Neural cell (in vitro differentiated cells): Measurements from ENCODE around the gene MEPCE. TPM values are rescaled to one million over a fixed set of nuclear protein-coding genes. Genes with fewer than 3 reads are reported as not detected.

Experiments
- H2AFZ ChIP-seq: fragments of 200-600, 300-800 bp; sonication (generic), shearing (Covaris generic); 2 replicates; pipeline ENCODE4 v1.6.0; 2014; ENCODE audit warnings: low read depth, mild to moderate bottlenecking, antibody characterized with exemption, low read length, moderate library complexity
- H3F3A ChIP-seq: fragments of 200-600 bp; shearing (Covaris generic); 2 replicates; pipeline ENCODE4 v1.6.1; 2016; ENCODE audit warnings: mild to moderate bottlenecking, moderate library complexity, mixed read lengths, antibody characterized with exemption, low read length; ENCODE audit not compliant: insufficient read depth, poor library complexity, severe bottlenecking
- H3K27ac ChIP-seq: fragments of 200-600, 300-800 bp; sonication (generic), shearing (Covaris generic); 2 replicates; pipeline ENCODE4 v1.5.1; 2014; ENCODE audit warnings: mild to moderate bottlenecking, low read length, moderate library complexity
- H3K27me3 ChIP-seq: fragments of 300-800, 200-600 bp; sonication (generic), shearing (Covaris generic); 2 replicates; pipeline ENCODE4 v1.6.0; 2014; ENCODE audit warnings: mild to moderate bottlenecking, low read depth, low read length, moderate library complexity; ENCODE audit not compliant: insufficient read depth
- H3K36me3 ChIP-seq: fragments of 300-800, 200-600 bp; sonication (generic), shearing (Covaris generic); 2 replicates; pipeline ENCODE4 v1.5.1; 2014; ENCODE audit warnings: mild to moderate bottlenecking, antibody characterized with exemption, low read length, moderate library complexity; ENCODE audit not compliant: insufficient read depth
- H3K4me2 ChIP-seq: fragments of 300-800, 200-600 bp; sonication (generic), shearing (Covaris generic); 2 replicates; pipeline ENCODE4 v1.6.0; 2014; ENCODE audit warnings: mild to moderate bottlenecking, low read length
- H3K4me3 ChIP-seq: fragments of 300-800, 200-600 bp; sonication (generic), shearing (Covaris generic); 2 replicates; pipeline ENCODE4 v1.5.1; 2014; ENCODE audit warnings: mild to moderate bottlenecking, low read length, moderate library complexity
- H3K79me2 ChIP-seq: fragments of 200-600 bp; shearing (Covaris generic); replicated peaks from 2 replicates; pipeline ENCODE4 v1.6.0; 2014; ENCODE audit warnings: mild to moderate bottlenecking, low read length, moderate library complexity; ENCODE audit not compliant: insufficient read depth
- H3K9ac ChIP-seq: fragments of 300-800, 200-600 bp; sonication (generic), shearing (Covaris generic); 2 replicates; pipeline ENCODE4 v1.6.1; 2016; ENCODE audit warnings: mild to moderate bottlenecking, low read length, mixed read lengths
- H3K9me2 ChIP-seq: fragments of 200-600 bp; shearing (Covaris generic); 2 replicates; pipeline ENCODE4 v1.6.1; 2016; ENCODE audit warnings: mild to moderate bottlenecking, low read length, mixed read lengths; ENCODE audit not compliant: insufficient read depth
- H3K9me3 ChIP-seq: fragments of 200-600, 300-800 bp; sonication (generic), shearing (Covaris generic); 2 replicates; pipeline ENCODE4 v1.6.1; 2016; ENCODE audit warnings: mild to moderate bottlenecking, mixed run types, low read length, moderate library complexity, mixed read lengths
- H4K20me1 ChIP-seq: fragments of 200-600 bp; shearing (Covaris generic); 2 replicates; pipeline ENCODE4 v1.6.1; 2016; ENCODE audit warnings: mild to moderate bottlenecking, mixed run types; ENCODE audit not compliant: insufficient read depth
- CTCF ChIP-seq: fragments of 450-650 bp; IDR thresholded peaks from 2 replicates; pipeline ENCODE4 v1.5.1; 2014; ENCODE audit warnings: antibody characterized with exemption, mild to moderate bottlenecking, moderate library complexity; ENCODE audit not compliant: poor library complexity, severe bottlenecking
- EP300 ChIP-seq: fragments of 450-650 bp; conservative IDR thresholded peaks from 2 replicates; pipeline ENCODE4 v1.6.1; 2014; ENCODE audit warnings: antibody characterized with exemption, mild to moderate bottlenecking, moderate library complexity; ENCODE audit not compliant: poor library complexity, severe bottlenecking
- EZH2 ChIP-seq: fragments of 200-600, 300-800 bp; shearing (Covaris generic), sonication (generic); IDR thresholded peaks from 2 replicates; pipeline ENCODE4 v1.6.1; 2014; ENCODE audit warnings: antibody characterized with exemption, low read length, borderline replicate concordance, mild to moderate bottlenecking; ENCODE audit not compliant: insufficient read depth, poor library complexity, severe bottlenecking
- MXI1 ChIP-seq: fragments of 450-650 bp; conservative IDR thresholded peaks from 2 replicates; pipeline ENCODE4 v1.6.1; 2014; ENCODE audit warnings: antibody characterized with exemption, mild to moderate bottlenecking; ENCODE audit not compliant: poor library complexity, severe bottlenecking
- POLR2AphosphoS5 ChIP-seq: IDR thresholded peaks from 2 replicates; pipeline ENCODE4 v1.6.1; 2012
- RAD21 ChIP-seq: fragments of 450-650 bp; conservative IDR thresholded peaks from 2 replicates; pipeline ENCODE4 v1.6.1; 2014; ENCODE audit warnings: antibody characterized with exemption, mild to moderate bottlenecking, moderate library complexity
- REST ChIP-seq: IDR thresholded peaks from 2 replicates; pipeline ENCODE4 v1.6.1; 2012; ENCODE audit warnings: borderline replicate concordance
- SMC3 ChIP-seq: fragments of 450-650 bp; conservative IDR thresholded peaks from 2 replicates; pipeline ENCODE4 v1.6.1; 2014; ENCODE audit warnings: antibody characterized with exemption, mild to moderate bottlenecking, moderate library complexity; ENCODE audit not compliant: poor library complexity
- TAF1 ChIP-seq: IDR thresholded peaks from 2 replicates; pipeline ENCODE4 v1.6.1; 2012; ENCODE audit warnings: low read depth
- polyA plus RNA-seq: library from polyadenylated mRNA; depleted of rRNA; stranded (reverse); fragments of >200 nt; gene quantifications from 2 replicates; pipeline ENCODE4 v1.2.3, GENCODE V29; 2014

Gene MEPCE
- polyA plus RNA-seq, 1 donor from 2014 or later: 15.0 TPM

GRCh38 chr7:100469227-100470044 lies 39.8 kb downstream of the MEPCE start:
- Histone ChIP-seq H3K27ac (no peak overlapping the region), H3K36me3 (no peaks in the 10 kb centered on the region), H3K79me2 (no peaks in the 10 kb centered on the region), H3F3A (no peaks in the 10 kb centered on the region), H2AFZ (no peak overlapping the region), H3K9ac (no peak overlapping the region), H3K4me3 (no peak overlapping the region), H3K9me2 (no peaks in the 10 kb centered on the region), H3K4me2 (no peak overlapping the region), H3K27me3 (no peaks in the 10 kb centered on the region), H3K9me3 (no peaks in the 10 kb centered on the region), H4K20me1 (no peaks in the 10 kb centered on the region)
- TF ChIP-seq EZH2 (no peak), REST (no peak), RAD21 (peak; percentile 94), CTCF (peak; percentile 93), SMC3 (peak; percentile 93), TAF1 (no peak), POLR2AphosphoS5 (no peak), EP300 (no peak), MXI1 (peak; percentile 25)

- Histone ChIP-seq H3K4me3 (no peak overlapping the region), H3K9ac (no peak overlapping the region), H3K79me2 (no peaks in the 10 kb centered on the region), H3K27ac (no peak overlapping the region), H3F3A (no peaks in the 10 kb centered on the region), H3K9me2 (no peaks in the 10 kb centered on the region), H3K27me3 (no peaks in the 10 kb centered on the region), H2AFZ (no peak overlapping the region), H4K20me1 (no peaks in the 10 kb centered on the region), H3K4me2 (no peak overlapping the region), H3K9me3 (no peaks in the 10 kb centered on the region), H3K36me3 (no peaks in the 10 kb centered on the region)
- TF ChIP-seq RAD21 (no peak), MXI1 (no peak), CTCF (no peak), TAF1 (no peak), POLR2AphosphoS5 (no peak)
These were observed 41.4 kb downstream of the MEPCE start for GRCh38 chr7:100471021-100471420.
